IMR-90 (cell line): ENCODE results near the gene FAAP20. TPM values are rescaled to one million over a fixed set of nuclear protein-coding genes. Genes with fewer than 3 reads are reported as not detected.

Experiments used
- ATAC-seq: fragments of 200-7000 bp; cut with Tn5 transposase; 2 replicates; pipeline ENCODE4 v1.9.1; 2020; ENCODE audit warnings: low read depth, mild to moderate bottlenecking, moderate library complexity
- BruUV-seq: library from RNA; stranded (reverse); fragments of 400-500 nt; replicated peaks from 2 replicates; lab custom pipeline; 2021; lab: Mats Ljungman, UMichigan
- CTCF ChIA-PET: fragments of 300-600 bp; formaldehyde crosslinking; extraction: SDS; loops from one replicate; lab custom pipeline; 2021; ENCODE audit warnings: antibody characterized with exemption; lab: Yijun Ruan, JAX
- POLR2A ChIA-PET: fragments of 300-600 bp; sonication (Branson Sonifier 250); formaldehyde crosslinking; loops from one replicate; lab custom pipeline; 2022; ENCODE audit warnings: antibody characterized with exemption; ENCODE audit not compliant: unreplicated experiment; lab: Charles Lee
- DNase-seq: peaks from one replicate; pipeline ENCODE4 v3.0.0; 2013
- H2AFZ ChIP-seq: replicated peaks from 2 replicates; pipeline ENCODE3; 2013; ENCODE audit warnings: low read length, mild to moderate bottlenecking; ENCODE audit not compliant: poor library complexity
- H2AK5ac ChIP-seq: 2 replicates; pipeline ENCODE4 v1.6.1; 2013; ENCODE audit warnings: low read depth, low read length, inconsistent platforms
- H2AK9ac ChIP-seq: replicated peaks from 2 replicates; pipeline ENCODE3; 2013; ENCODE audit warnings: mild to moderate bottlenecking, low read depth, low read length, moderate library complexity; ENCODE audit not compliant: poor library complexity
- H2BK120ac ChIP-seq: 2 replicates; pipeline ENCODE4 v1.6.1; 2013; ENCODE audit warnings: low read depth, low read length, inconsistent platforms
- H2BK15ac ChIP-seq: 3 replicates; pipeline ENCODE4 v1.6.1; 2013; ENCODE audit warnings: low read depth, low read length, inconsistent platforms
- H2BK20ac ChIP-seq: 2 replicates; pipeline ENCODE4 v1.6.1; 2013; ENCODE audit warnings: low read depth, mild to moderate bottlenecking, inconsistent platforms, low read length, moderate library complexity
- H2BK5ac ChIP-seq: 2 replicates; pipeline ENCODE4 v1.6.1; 2013; ENCODE audit warnings: mild to moderate bottlenecking, low read depth, low read length, inconsistent platforms; ENCODE audit not compliant: poor library complexity, severe bottlenecking
- H3K14ac ChIP-seq: replicated peaks from 2 replicates; pipeline ENCODE4 v1.6.1; 2013; ENCODE audit warnings: low read depth, low read length, inconsistent platforms
- H3K18ac ChIP-seq: 2 replicates; pipeline ENCODE4 v1.6.1; 2013; ENCODE audit warnings: low read depth, low read length, control low read depth
- H3K23ac ChIP-seq: 2 replicates; pipeline ENCODE4 v1.6.1; 2013; ENCODE audit warnings: low read depth, low read length, inconsistent platforms
- H3K27ac ChIP-seq: 2 replicates; pipeline ENCODE4 v1.5.1; 2013; ENCODE audit warnings: mild to moderate bottlenecking, control low read depth, low read length; ENCODE audit not compliant: insufficient read depth
- H3K27me3 ChIP-seq: 2 replicates; pipeline ENCODE4 v1.6.1; 2013; ENCODE audit warnings: low read length; ENCODE audit not compliant: control insufficient read depth, insufficient read depth
- H3K36me3 ChIP-seq: 2 replicates; pipeline ENCODE4 v1.6.1; 2013; ENCODE audit warnings: low read length, mixed read lengths; ENCODE audit not compliant: control insufficient read depth, insufficient read depth
- H3K4ac ChIP-seq: 2 replicates; pipeline ENCODE4 v1.6.1; 2013; ENCODE audit warnings: low read depth, low read length, inconsistent platforms
- H3K4me1 ChIP-seq: 2 replicates; pipeline ENCODE4 v1.6.1; 2013; ENCODE audit warnings: low read length, mixed read lengths; ENCODE audit not compliant: control insufficient read depth, insufficient read depth
- H3K4me2 ChIP-seq: 2 replicates; pipeline ENCODE4 v1.6.1; 2013; ENCODE audit warnings: low read depth, mild to moderate bottlenecking, control low read depth, low read length, moderate library complexity
- H3K4me3 ChIP-seq: 2 replicates; pipeline ENCODE4 v1.5.1; 2013; ENCODE audit warnings: low read depth, mild to moderate bottlenecking, control low read depth, low read length, moderate library complexity; ENCODE audit not compliant: insufficient read depth
- H3K56ac ChIP-seq: 2 replicates; pipeline ENCODE4 v1.6.1; 2013; ENCODE audit warnings: low read length, inconsistent platforms; ENCODE audit not compliant: insufficient read depth; ENCODE audit errors: extremely low read depth
- H3K79me1 ChIP-seq, 2 experiments: 2 replicates each; pipeline ENCODE4 v1.6.1; 2013; ENCODE audit warnings: low read length in 2 of 2, inconsistent platforms in 1 of 2, low read depth in 1 of 2
- H3K9ac ChIP-seq: 2 replicates; pipeline ENCODE4 v1.6.1; 2013; ENCODE audit warnings: low read depth, low read length, control low read depth
- H3K9me1 ChIP-seq: 2 replicates; pipeline ENCODE4 v1.6.1; 2013; ENCODE audit warnings: low read length, inconsistent platforms; ENCODE audit not compliant: insufficient read depth
- H3K9me3 ChIP-seq: 2 replicates; pipeline ENCODE4 v1.6.1; 2013; ENCODE audit warnings: low read length; ENCODE audit not compliant: control insufficient read depth, insufficient read depth
- H4K20me1 ChIP-seq: 2 replicates; pipeline ENCODE4 v1.6.1; 2013; ENCODE audit warnings: low read length, inconsistent platforms; ENCODE audit not compliant: insufficient read depth
- H4K5ac ChIP-seq: 2 replicates; pipeline ENCODE4 v1.6.1; 2013; ENCODE audit warnings: mild to moderate bottlenecking, low read depth, low read length, control low read depth
- H4K8ac ChIP-seq, 2 experiments: 2 replicates each; pipeline ENCODE4 v1.6.1; 2013; ENCODE audit warnings: low read depth in 2 of 2, low read length in 2 of 2, control low read depth in 1 of 2, inconsistent platforms in 1 of 2
- H4K91ac ChIP-seq: 2 replicates; pipeline ENCODE4 v1.6.1; 2013; ENCODE audit warnings: low read depth, low read length, inconsistent platforms; ENCODE audit not compliant: insufficient read depth
- BHLHE40 ChIP-seq: fragments of 150-350 bp; IDR thresholded peaks from 2 replicates; pipeline ENCODE4 v1.6.1; 2016; ENCODE audit warnings: mild to moderate bottlenecking, low read depth, low read length
- CHD1 ChIP-seq: IDR thresholded peaks from 2 replicates; pipeline ENCODE4 v1.6.1; 2012; ENCODE audit warnings: low read depth, low read length, improper control_type of control experiment
- FOS ChIP-seq: fragments of 150-350 bp; IDR thresholded peaks from 2 replicates; pipeline ENCODE4 v1.6.1; 2016; ENCODE audit warnings: low read depth, low read length
- MAFK ChIP-seq: IDR thresholded peaks from 2 replicates; pipeline ENCODE4 v1.6.1; 2012; ENCODE audit warnings: low read depth, low read length, improper control_type of control experiment
- MAZ ChIP-seq: IDR thresholded peaks from 2 replicates; pipeline ENCODE4 v1.6.1; 2012; ENCODE audit warnings: low read depth, mild to moderate bottlenecking, low read length, improper control_type of control experiment, moderate library complexity, borderline replicate concordance
- NFE2L2 ChIP-seq: fragments of 150-350 bp; IDR thresholded peaks from 2 replicates; pipeline ENCODE4 v1.6.1; 2016; ENCODE audit warnings: low read depth, mild to moderate bottlenecking, low read length
- POLR2A ChIP-seq: IDR thresholded peaks from 2 replicates; pipeline ENCODE4 v1.6.1; 2012; ENCODE audit warnings: mild to moderate bottlenecking, low read depth, low read length
- RAD21 ChIP-seq: IDR thresholded peaks from 2 replicates; pipeline ENCODE4 v1.6.1; 2012; ENCODE audit warnings: low read length, improper control_type of control experiment
- RCOR1 ChIP-seq: IDR thresholded peaks from 2 replicates; pipeline ENCODE4 v1.6.1; 2012; ENCODE audit warnings: mild to moderate bottlenecking, low read length, improper control_type of control experiment; ENCODE audit not compliant: insufficient replicate concordance
- RFX5 ChIP-seq: IDR thresholded peaks from 2 replicates; pipeline ENCODE4 v1.8.0; 2012; ENCODE audit warnings: low read depth, mild to moderate bottlenecking, low read length, moderate library complexity
- WGBS, 2 experiments: methylation state at CpG; one replicate each; pipeline versions ENCODE4 v1.1.5 to v1.1.7; 2013; ENCODE audit warnings: missing lambda C conversion rate in 2 of 2; ENCODE audit not compliant: insufficient read length in 1 of 2; ENCODE audit errors: extremely low coverage in 2 of 2; 5-methylcytosine and 5-hydroxymethylcytosine counted together
- dilution Hi-C: fragments of 300-500 bp; cut with HindIII; formaldehyde crosslinking; loops from one replicate; pipeline ENCODE4 v1.14.3; 2018; ENCODE audit warnings: low sequenced_read_pairs; ENCODE audit not compliant: unreplicated experiment
- in situ Hi-C: fragments of 300-500 bp; cut with MboI; formaldehyde crosslinking; loops from 3 replicates; pipeline ENCODE4 v1.14.3; 2019; ENCODE audit warnings: low sequenced_read_pairs, inconsistent platforms, mixed read lengths
- intact Hi-C: fragments of 100-400 bp; cut with micrococcal nuclease; formaldehyde crosslinking; loops from 2 replicates; pipeline ENCODE4 v1.10.0; 2022
- polyA plus RNA-seq, 3 experiments: library from polyadenylated mRNA; depleted of rRNA; stranded (reverse); fragments of >200 nt; gene quantifications; 2 replicates each; pipeline ENCODE4 v1.2.3, GENCODE V29; 2012; ENCODE audit warnings: low replicate concordance in 1 of 3
- total RNA-seq: library from RNA; depleted of rRNA; stranded (reverse); fragments of >200 nt; gene quantifications from 2 replicates; pipeline ENCODE4 v1.2.3, GENCODE V29; 2012
- TF ChIP-seq, protein P1 (sequence below): fragments of 150-350 bp; IDR thresholded peaks from 2 replicates; pipeline ENCODE4 v1.6.1; 2016; ENCODE audit warnings: low read depth, mild to moderate bottlenecking, low read length, moderate library complexity, borderline replicate concordance
- TF ChIP-seq, protein P2 (sequence below): conservative IDR thresholded peaks from 2 replicates; pipeline ENCODE4 v1.5.1; 2012; ENCODE audit warnings: mild to moderate bottlenecking, low read depth, low read length, improper control_type of control experiment

The FAAP20 gene
- total and polyA plus RNA-seq, 2 of the 4 experiments (the other 2 are of a cell fraction) = 6.5 to 31.5 TPM

GRCh38 chr1:2235300-2235998, 40.9 kb upstream of the FAAP20 start:
- Histone ChIP-seq H2BK15ac (no peak overlapping the region), H3K18ac (no peak overlapping the region), H2BK120ac (no peak overlapping the region), H2BK5ac (no peak overlapping the region), H3K79me1 (peaks cover 0 to 42% of the 10 kb centered on the region in 2 experiments; a peak in 2 of 4 replicates), H3K14ac (no peak overlapping the region), H4K8ac (no peak overlapping the region), H3K9me1 (peaks cover 28% of the 10 kb centered on the region), H3K4me3 (no peak overlapping the region), H3K27ac (peak overlapping the region; percentile 86; the same call in 1 of the 2 replicates), H4K20me1 (peaks cover 99% of the 10 kb centered on the region), H3K9me3 (no peaks in the 10 kb centered on the region), H3K56ac (no peak overlapping the region), H3K27me3 (no peaks in the 10 kb centered on the region), H3K36me3 (peaks cover 2% of the 10 kb centered on the region; the same call in 1 of the 2 replicates), H3K4me2 (no peak overlapping the region), H2AK9ac (no peak overlapping the region), H2AK5ac (no peak overlapping the region; the same call in 1 of the 2 replicates), H3K4ac (no peak overlapping the region), H2BK20ac (no peak overlapping the region), H3K4me1 (peaks cover 57% of the 10 kb centered on the region), H2AFZ (no peak overlapping the region), H3K23ac (no peak overlapping the region), H4K5ac (no peak overlapping the region), H4K91ac (peak overlapping the region; percentile 6; the same call in 1 of the 2 replicates), H3K9ac (peak overlapping the region; percentile 11; the same call in 1 of the 2 replicates)
- intact Hi-C loops (loop anchor here (2.0 kb wide), 1 partner anchor 55 kb away; no protein-coding TSS in a partner anchor), dilution Hi-C loops (no loop called here), in situ Hi-C loops (loop anchor here (5.0 kb wide), 1 partner anchor 62 kb away; no protein-coding TSS in a partner anchor)
- 85% methylated on average over 8 of the region's 22 CpGs; no CpG with 5 or more reads in 1 of the 2 experiments for WGBS, 2 experiments
- TF ChIP-seq, protein P1, sequence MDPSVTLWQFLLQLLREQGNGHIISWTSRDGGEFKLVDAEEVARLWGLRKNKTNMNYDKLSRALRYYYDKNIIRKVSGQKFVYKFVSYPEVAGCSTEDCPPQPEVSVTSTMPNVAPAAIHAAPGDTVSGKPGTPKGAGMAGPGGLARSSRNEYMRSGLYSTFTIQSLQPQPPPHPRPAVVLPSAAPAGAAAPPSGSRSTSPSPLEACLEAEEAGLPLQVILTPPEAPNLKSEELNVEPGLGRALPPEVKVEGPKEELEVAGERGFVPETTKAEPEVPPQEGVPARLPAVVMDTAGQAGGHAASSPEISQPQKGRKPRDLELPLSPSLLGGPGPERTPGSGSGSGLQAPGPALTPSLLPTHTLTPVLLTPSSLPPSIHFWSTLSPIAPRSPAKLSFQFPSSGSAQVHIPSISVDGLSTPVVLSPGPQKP = no peak
- TF ChIP-seq, protein P2, sequence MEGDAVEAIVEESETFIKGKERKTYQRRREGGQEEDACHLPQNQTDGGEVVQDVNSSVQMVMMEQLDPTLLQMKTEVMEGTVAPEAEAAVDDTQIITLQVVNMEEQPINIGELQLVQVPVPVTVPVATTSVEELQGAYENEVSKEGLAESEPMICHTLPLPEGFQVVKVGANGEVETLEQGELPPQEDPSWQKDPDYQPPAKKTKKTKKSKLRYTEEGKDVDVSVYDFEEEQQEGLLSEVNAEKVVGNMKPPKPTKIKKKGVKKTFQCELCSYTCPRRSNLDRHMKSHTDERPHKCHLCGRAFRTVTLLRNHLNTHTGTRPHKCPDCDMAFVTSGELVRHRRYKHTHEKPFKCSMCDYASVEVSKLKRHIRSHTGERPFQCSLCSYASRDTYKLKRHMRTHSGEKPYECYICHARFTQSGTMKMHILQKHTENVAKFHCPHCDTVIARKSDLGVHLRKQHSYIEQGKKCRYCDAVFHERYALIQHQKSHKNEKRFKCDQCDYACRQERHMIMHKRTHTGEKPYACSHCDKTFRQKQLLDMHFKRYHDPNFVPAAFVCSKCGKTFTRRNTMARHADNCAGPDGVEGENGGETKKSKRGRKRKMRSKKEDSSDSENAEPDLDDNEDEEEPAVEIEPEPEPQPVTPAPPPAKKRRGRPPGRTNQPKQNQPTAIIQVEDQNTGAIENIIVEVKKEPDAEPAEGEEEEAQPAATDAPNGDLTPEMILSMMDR = no peak
- TF ChIP-seq POLR2A (no peak), BHLHE40 (no peak), MAZ (no peak), NFE2L2 (no peak), FOS (no peak), RFX5 (no peak), MAFK (no peak), CHD1 (no peak), RCOR1 (no peak), RAD21 (no peak)
- CTCF ChIA-PET = no interaction called here
- POLR2A ChIA-PET = no interaction called here
- DNase-seq = no peak
- no TSS peak for BruUV-seq
- ATAC-seq = no peak
